Measurements from ENCODE around the gene SLC25A21.

SLC25A21 gene

DNA sequence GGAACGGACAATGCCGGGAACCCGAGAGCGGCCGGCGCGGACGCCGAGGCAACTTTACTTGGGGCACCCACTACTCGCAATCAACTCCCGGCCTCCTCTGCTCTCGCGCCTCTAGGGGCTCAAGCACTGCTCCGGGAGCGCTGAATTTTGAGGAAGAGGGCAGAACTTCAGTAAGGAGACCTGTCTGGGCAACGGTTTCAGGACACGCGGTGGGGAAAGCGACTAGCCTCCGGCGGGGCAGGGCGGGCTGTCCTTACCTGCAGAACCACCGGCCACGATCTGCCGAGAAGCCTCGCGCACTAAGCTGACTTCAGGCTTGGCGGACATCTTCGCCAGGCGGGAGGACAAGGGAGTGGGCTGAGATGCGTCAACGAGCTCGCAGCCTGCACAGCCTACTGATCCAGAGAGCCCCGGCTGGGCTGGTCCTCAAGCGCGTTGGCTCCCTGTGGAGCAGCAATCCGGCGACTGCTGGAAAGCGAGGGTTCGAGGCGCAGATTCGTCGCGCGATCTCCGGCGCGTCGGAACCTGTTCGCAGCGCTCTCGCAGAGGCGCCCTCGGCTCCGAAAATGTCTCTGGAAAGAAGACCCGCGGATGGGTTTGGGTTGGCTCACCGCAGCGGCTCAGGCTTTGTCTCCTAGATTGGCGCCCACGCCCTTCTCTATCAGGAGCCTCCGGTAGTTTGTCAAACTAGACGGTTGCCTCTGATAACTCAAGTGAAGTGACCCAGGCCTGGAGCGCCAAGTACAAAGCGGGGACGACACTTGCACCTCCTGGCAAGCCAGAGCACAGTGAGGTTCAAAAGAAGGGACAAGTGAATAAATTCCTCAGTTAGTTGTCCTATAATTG, at the start of gene SLC25A21 (continued):
- peak; percentile 81; the same call in 1 of the 2 replicates for TF ChIP-seq YY1 (tag by site-specific recombination; IDR thresholded peaks at IDR 0.05)
- no peak for TF ChIP-seq ZBTB1 (tag by site-specific recombination; IDR thresholded peaks at IDR 0.05)
- TF ChIP-seq ZNF335 (tag by site-specific recombination; conservative IDR thresholded peaks at IDR 0.05): peak; percentile 67
- TF ChIP-seq ZBTB8A (tag by site-specific recombination; IDR thresholded peaks at IDR 0.05): peak; percentile 83
- TF ChIP-seq, protein P1, sequence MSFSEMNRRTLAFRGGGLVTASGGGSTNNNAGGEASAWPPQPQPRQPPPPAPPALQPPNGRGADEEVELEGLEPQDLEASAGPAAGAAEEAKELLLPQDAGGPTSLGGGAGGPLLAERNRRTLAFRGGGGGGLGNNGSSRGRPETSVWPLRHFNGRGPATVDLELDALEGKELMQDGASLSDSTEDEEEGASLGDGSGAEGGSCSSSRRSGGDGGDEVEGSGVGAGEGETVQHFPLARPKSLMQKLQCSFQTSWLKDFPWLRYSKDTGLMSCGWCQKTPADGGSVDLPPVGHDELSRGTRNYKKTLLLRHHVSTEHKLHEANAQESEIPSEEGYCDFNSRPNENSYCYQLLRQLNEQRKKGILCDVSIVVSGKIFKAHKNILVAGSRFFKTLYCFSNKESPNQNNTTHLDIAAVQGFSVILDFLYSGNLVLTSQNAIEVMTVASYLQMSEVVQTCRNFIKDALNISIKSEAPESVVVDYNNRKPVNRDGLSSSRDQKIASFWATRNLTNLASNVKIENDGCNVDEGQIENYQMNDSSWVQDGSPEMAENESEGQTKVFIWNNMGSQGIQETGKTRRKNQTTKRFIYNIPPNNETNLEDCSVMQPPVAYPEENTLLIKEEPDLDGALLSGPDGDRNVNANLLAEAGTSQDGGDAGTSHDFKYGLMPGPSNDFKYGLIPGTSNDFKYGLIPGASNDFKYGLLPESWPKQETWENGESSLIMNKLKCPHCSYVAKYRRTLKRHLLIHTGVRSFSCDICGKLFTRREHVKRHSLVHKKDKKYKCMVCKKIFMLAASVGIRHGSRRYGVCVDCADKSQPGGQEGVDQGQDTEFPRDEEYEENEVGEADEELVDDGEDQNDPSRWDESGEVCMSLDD (tag by site-specific recombination; IDR thresholded peaks at IDR 0.05): peak; percentile 49; the same call in 1 of the 2 replicates
- TF ChIP-seq KLF16 (tag by site-specific recombination; IDR thresholded peaks at IDR 0.05): peak; percentile 70
- TF ChIP-seq GLI2 (tag by site-specific recombination; IDR thresholded peaks at IDR 0.05; ENCODE audit: borderline replicate concordance, low read depth): no peak
- TF ChIP-seq ZBTB11 (tag by site-specific recombination; conservative IDR thresholded peaks at IDR 0.05; ENCODE audit: low read depth): peak; percentile 96
- TF ChIP-seq, protein P2, sequence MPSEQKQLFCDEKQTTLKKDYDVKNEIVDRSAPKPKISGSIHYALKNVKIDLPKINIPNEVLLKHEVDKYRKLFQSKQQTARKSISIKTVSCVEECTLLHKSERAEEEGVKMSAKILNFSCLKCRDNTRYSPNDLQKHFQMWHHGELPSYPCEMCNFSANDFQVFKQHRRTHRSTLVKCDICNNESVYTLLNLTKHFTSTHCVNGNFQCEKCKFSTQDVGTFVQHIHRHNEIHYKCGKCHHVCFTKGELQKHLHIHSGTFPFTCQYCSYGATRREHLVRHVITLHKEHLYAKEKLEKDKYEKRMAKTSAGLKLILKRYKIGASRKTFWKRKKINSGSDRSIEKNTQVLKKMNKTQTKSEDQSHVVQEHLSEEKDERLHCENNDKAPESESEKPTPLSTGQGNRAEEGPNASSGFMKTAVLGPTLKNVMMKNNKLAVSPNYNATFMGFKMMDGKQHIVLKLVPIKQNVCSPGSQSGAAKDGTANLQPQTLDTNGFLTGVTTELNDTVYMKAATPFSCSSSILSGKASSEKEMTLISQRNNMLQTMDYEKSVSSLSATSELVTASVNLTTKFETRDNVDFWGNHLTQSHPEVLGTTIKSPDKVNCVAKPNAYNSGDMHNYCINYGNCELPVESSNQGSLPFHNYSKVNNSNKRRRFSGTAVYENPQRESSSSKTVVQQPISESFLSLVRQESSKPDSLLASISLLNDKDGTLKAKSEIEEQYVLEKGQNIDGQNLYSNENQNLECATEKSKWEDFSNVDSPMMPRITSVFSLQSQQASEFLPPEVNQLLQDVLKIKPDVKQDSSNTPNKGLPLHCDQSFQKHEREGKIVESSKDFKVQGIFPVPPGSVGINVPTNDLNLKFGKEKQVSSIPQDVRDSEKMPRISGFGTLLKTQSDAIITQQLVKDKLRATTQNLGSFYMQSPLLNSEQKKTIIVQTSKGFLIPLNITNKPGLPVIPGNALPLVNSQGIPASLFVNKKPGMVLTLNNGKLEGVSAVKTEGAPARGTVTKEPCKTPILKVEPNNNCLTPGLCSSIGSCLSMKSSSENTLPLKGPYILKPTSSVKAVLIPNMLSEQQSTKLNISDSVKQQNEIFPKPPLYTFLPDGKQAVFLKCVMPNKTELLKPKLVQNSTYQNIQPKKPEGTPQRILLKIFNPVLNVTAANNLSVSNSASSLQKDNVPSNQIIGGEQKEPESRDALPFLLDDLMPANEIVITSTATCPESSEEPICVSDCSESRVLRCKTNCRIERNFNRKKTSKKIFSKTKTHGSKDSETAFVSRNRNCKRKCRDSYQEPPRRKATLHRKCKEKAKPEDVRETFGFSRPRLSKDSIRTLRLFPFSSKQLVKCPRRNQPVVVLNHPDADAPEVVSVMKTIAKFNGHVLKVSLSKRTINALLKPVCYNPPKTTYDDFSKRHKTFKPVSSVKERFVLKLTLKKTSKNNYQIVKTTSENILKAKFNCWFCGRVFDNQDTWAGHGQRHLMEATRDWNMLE (tag by site-specific recombination; conservative IDR thresholded peaks at IDR 0.05; ENCODE audit: low read depth): peak; percentile 68
- no peak for TF ChIP-seq ZNF23 (tag by site-specific recombination; IDR thresholded peaks at IDR 0.05; ENCODE audit: borderline replicate concordance)
- TF ChIP-seq ZNF426 (tag by site-specific recombination; IDR thresholded peaks at IDR 0.05): no peak
- TF ChIP-seq ZNF239 (tag by site-specific recombination; IDR thresholded peaks at IDR 0.05): no peak
- no peak for TF ChIP-seq FEZF1 (tag by site-specific recombination; IDR thresholded peaks at IDR 0.05)
- TF ChIP-seq, protein P3, sequence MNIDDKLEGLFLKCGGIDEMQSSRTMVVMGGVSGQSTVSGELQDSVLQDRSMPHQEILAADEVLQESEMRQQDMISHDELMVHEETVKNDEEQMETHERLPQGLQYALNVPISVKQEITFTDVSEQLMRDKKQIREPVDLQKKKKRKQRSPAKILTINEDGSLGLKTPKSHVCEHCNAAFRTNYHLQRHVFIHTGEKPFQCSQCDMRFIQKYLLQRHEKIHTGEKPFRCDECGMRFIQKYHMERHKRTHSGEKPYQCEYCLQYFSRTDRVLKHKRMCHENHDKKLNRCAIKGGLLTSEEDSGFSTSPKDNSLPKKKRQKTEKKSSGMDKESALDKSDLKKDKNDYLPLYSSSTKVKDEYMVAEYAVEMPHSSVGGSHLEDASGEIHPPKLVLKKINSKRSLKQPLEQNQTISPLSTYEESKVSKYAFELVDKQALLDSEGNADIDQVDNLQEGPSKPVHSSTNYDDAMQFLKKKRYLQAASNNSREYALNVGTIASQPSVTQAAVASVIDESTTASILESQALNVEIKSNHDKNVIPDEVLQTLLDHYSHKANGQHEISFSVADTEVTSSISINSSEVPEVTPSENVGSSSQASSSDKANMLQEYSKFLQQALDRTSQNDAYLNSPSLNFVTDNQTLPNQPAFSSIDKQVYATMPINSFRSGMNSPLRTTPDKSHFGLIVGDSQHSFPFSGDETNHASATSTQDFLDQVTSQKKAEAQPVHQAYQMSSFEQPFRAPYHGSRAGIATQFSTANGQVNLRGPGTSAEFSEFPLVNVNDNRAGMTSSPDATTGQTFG (tag by site-specific recombination; IDR thresholded peaks at IDR 0.05; ENCODE audit: borderline replicate concordance): no peak
- no peak; the same call in 1 of the 2 replicates for TF ChIP-seq ZNF157 (tag by site-specific recombination; IDR thresholded peaks at IDR 0.05)
- TF ChIP-seq ZNF561 (tag by site-specific recombination; IDR thresholded peaks at IDR 0.05; ENCODE audit: borderline replicate concordance): 0 out of 2 replicates have a peak, but pooled peaks have one; percentile 63
- TF ChIP-seq ZNF555 (tag by site-specific recombination; conservative IDR thresholded peaks at IDR 0.05): no peak
- TF ChIP-seq, protein P4, sequence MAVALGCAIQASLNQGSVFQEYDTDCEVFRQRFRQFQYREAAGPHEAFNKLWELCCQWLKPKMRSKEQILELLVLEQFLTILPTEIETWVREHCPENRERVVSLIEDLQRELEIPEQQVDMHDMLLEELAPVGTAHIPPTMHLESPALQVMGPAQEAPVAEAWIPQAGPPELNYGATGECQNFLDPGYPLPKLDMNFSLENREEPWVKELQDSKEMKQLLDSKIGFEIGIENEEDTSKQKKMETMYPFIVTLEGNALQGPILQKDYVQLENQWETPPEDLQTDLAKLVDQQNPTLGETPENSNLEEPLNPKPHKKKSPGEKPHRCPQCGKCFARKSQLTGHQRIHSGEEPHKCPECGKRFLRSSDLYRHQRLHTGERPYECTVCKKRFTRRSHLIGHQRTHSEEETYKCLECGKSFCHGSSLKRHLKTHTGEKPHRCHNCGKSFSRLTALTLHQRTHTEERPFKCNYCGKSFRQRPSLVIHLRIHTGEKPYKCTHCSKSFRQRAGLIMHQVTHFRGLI (tag by site-specific recombination; IDR thresholded peaks at IDR 0.05): peak; percentile 90
- TF ChIP-seq ZNF654 (tag by site-specific recombination; IDR thresholded peaks at IDR 0.05; ENCODE audit: low read depth): no peak
- TF ChIP-seq, protein P5, sequence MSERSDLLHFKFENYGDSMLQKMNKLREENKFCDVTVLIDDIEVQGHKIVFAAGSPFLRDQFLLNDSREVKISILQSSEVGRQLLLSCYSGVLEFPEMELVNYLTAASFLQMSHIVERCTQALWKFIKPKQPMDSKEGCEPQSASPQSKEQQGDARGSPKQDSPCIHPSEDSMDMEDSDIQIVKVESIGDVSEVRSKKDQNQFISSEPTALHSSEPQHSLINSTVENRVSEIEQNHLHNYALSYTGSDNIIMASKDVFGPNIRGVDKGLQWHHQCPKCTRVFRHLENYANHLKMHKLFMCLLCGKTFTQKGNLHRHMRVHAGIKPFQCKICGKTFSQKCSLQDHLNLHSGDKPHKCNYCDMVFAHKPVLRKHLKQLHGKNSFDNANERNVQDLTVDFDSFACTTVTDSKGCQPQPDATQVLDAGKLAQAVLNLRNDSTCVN (tag by site-specific recombination; optimal IDR thresholded peaks at IDR 0.05): peak; percentile 80
- TF ChIP-seq ZNF670 (tag by site-specific recombination; IDR thresholded peaks at IDR 0.05; ENCODE audit: low read depth): no peak
